ENCODE results near the gene MYL3. TPM values are rescaled to one million over a fixed set of nuclear protein-coding genes. Genes with fewer than 3 reads are reported as not detected.
A peak's percentile ranks its signal among the peaks of the same experiment; 100 is the strongest.

The MYL3 gene
- total and polyA plus RNA-seq, 4 donors: 1.9 to 4.1 (median 2.6) TPM

DNA sequence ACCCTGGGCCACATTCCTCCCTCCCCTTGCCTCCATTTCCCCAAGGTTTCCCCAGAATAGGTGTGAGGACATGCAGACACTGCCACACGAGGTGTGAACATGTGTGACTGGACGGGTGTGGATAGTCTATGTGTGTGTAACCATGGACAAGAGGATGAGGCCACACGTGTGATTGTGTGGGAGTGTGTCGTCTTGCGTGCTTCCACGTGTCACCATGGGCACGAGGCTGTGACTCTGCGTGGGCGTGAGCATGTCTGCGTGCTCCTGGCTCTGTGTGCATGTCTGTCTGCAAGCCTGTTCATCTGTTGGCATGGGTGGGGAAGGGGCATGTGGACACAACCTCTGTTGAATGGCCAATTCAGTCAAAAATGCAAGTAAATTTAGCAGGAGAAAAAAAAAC is 6.2 kb upstream of the MYL3 start:
- TF ChIP-seq CTCF (IDR thresholded peaks at IDR 0.05; ENCODE audit: control extremely low read depth, extremely low read depth): no peak
- H3K4me3 ChIP-seq: no peak overlapping the region
- H3K9ac ChIP-seq (ENCODE audit: insufficient read depth in 1 of 2, low read length in 2 of 2): no peak overlapping the region
- no peak for DNase-seq
- no peak overlapping the region for H3K27ac ChIP-seq (ENCODE audit: low read depth in 1 of 2, low read length in 1 of 2)
- H3K36me3 ChIP-seq (ENCODE audit: control insufficient read depth in 4 of 4, insufficient read depth in 4 of 4, low read length in 4 of 4): no peaks in the 10 kb centered on the region
- H3K4me1 ChIP-seq (ENCODE audit: control insufficient read depth in 5 of 5, insufficient read depth in 5 of 5, low read length in 5 of 5): peaks cover 10 to 87% (median 38%) of the 10 kb centered on the region in 5 donors
- no peaks in the 10 kb centered on the region for H3K27me3 ChIP-seq (ENCODE audit: control insufficient read depth in 3 of 3, insufficient read depth in 3 of 3, low read length in 2 of 3)
- ATAC-seq (ENCODE audit: insufficient read depth, low FRiP score): no peak
- WGBS, 2 donors: 84 to 91% methylated on average over 10 of the region's 10 CpGs
- H3K9me3 ChIP-seq (ENCODE audit: control insufficient read depth in 4 of 4, insufficient read depth in 3 of 4, low read length in 3 of 4): no peaks in the 10 kb centered on the region

DNA sequence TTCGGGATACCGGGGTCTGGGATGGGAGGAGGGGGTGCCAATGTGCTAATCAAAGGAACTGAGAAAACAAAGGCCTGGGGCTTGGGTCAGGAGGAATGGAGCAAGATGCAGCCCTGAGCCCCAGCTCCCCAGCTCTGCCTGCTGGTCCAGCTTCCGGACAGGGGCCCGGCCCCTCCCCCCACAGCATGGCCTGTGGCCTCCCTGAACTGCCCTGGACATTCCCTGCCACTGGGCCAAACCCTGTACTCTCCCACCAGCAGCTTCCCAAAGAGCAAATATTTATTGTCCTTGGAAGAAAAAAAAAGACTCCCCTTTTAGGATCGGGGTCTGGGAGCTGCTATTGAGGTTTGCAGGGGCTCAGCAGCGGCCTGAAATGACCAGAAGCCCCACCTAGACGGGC is 5.7 kb upstream of the MYL3 start:
- Histone ChIP-seq H3K36me3 (ENCODE audit: control insufficient read depth in 4 of 4, insufficient read depth in 4 of 4, low read length in 4 of 4) (no peaks in the 10 kb centered on the region), H3K27me3 (ENCODE audit: control insufficient read depth in 3 of 3, insufficient read depth in 3 of 3, low read length in 2 of 3) (no peaks in the 10 kb centered on the region), H3K9me3 (ENCODE audit: control insufficient read depth in 4 of 4, insufficient read depth in 3 of 4, low read length in 3 of 4) (no peaks in the 10 kb centered on the region), H3K27ac (ENCODE audit: low read depth in 1 of 2, low read length in 1 of 2) (no peak overlapping the region), H3K4me1 (ENCODE audit: control insufficient read depth in 5 of 5, insufficient read depth in 5 of 5, low read length in 5 of 5) (peaks cover 6 to 87% (median 39%) of the 10 kb centered on the region in 5 donors), H3K4me3 (no peak overlapping the region), H3K9ac (ENCODE audit: insufficient read depth in 1 of 2, low read length in 2 of 2) (no peak overlapping the region)
- TF ChIP-seq CTCF (IDR thresholded peaks at IDR 0.05; ENCODE audit: control extremely low read depth, extremely low read depth): no peak
- WGBS, 2 donors: 80 to 84% methylated on average over 7 of the region's 7 CpGs
- no peak for DNase-seq
- ATAC-seq (ENCODE audit: insufficient read depth, low FRiP score): no peak

DNA sequence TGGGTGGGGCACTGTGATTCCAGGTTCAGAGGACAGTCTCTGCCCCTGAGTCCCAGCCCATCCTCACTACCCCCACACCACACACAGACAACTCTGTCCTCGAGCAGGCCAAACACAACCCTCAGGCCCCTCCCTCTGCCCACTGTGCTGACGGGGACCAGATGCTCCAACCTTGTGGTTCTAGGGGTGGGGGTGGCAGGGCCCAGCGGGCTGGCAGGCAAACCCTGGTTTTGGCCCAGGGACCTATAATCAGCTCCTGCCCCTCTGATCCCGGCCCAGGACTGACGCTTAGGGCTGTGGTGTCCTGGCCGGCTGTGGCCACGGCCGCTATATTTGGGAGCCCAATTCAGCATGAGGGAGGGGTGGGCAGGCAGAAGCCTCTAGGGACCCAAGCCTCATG is 5.0 kb upstream of the MYL3 start:
- no peaks in the 10 kb centered on the region for H3K36me3 ChIP-seq (ENCODE audit: control insufficient read depth in 4 of 4, insufficient read depth in 4 of 4, low read length in 4 of 4)
- WGBS, 2 donors: 75 to 79% methylated on average over 8 of the region's 8 CpGs
- H3K27me3 ChIP-seq (ENCODE audit: control insufficient read depth in 3 of 3, insufficient read depth in 3 of 3, low read length in 2 of 3): no peaks in the 10 kb centered on the region
- H3K9me3 ChIP-seq (ENCODE audit: control insufficient read depth in 4 of 4, insufficient read depth in 3 of 4, low read length in 3 of 4): no peaks in the 10 kb centered on the region
- no peak for TF ChIP-seq CTCF (IDR thresholded peaks at IDR 0.05; ENCODE audit: control extremely low read depth, extremely low read depth)
- H3K4me3 ChIP-seq: no peak overlapping the region
- peak overlapping the region in 1 of 2 donors; percentile 7 for H3K27ac ChIP-seq (ENCODE audit: low read depth in 1 of 2, low read length in 1 of 2)
- ATAC-seq (ENCODE audit: insufficient read depth, low FRiP score) (no peak), DNase-seq (peak in 1 of 3 donors; percentile 33)
- peaks cover 6 to 87% (median 38%) of the 10 kb centered on the region in 5 donors for H3K4me1 ChIP-seq (ENCODE audit: control insufficient read depth in 5 of 5, insufficient read depth in 5 of 5, low read length in 5 of 5)
- H3K9ac ChIP-seq (ENCODE audit: insufficient read depth in 1 of 2, low read length in 2 of 2): no peak overlapping the region

DNA sequence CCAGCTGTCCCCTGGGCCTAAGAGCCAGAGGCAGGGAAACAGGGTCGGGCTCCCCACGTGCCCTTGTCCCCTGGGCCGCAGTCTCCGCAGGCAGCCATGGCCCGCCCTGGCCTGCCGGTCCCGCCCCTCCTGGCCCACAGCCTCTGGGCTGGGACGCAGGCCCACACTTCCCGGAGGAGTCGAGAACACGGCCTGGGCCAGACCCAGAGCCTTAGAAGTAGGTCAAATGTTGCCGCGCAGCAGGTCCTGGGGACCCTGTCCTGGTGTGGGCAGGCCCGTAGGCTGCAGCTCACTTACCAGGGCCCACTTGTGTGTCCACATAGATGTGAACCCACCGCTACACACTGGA is 4.3 kb upstream of the MYL3 start:
- H3K9ac ChIP-seq (ENCODE audit: insufficient read depth in 1 of 2, low read length in 2 of 2): no peak overlapping the region
- no peak overlapping the region for H3K4me3 ChIP-seq
- WGBS, 2 donors: 30 to 77% methylated on average over 12 to 15 of the region's 15 CpGs
- peaks cover 6 to 80% (median 36%) of the 10 kb centered on the region in 5 donors for H3K4me1 ChIP-seq (ENCODE audit: control insufficient read depth in 5 of 5, insufficient read depth in 5 of 5, low read length in 5 of 5)
- DNase-seq: peak; percentile 85 to 92 (median 85)
- TF ChIP-seq CTCF (IDR thresholded peaks at IDR 0.05; ENCODE audit: control extremely low read depth, extremely low read depth): no peak
- H3K36me3 ChIP-seq (ENCODE audit: control insufficient read depth in 4 of 4, insufficient read depth in 4 of 4, low read length in 4 of 4): no peaks in the 10 kb centered on the region
- ATAC-seq (ENCODE audit: insufficient read depth, low FRiP score): peak; percentile 54
- peak overlapping the region; percentile 27 to 68 for H3K27ac ChIP-seq (ENCODE audit: low read depth in 1 of 2, low read length in 1 of 2)
- H3K9me3 ChIP-seq (ENCODE audit: control insufficient read depth in 4 of 4, insufficient read depth in 3 of 4, low read length in 3 of 4): no peaks in the 10 kb centered on the region
- no peaks in the 10 kb centered on the region for H3K27me3 ChIP-seq (ENCODE audit: control insufficient read depth in 3 of 3, insufficient read depth in 3 of 3, low read length in 2 of 3)
